Panc1 (cell line): ENCODE data around the gene BLNK.

Experiments
- CTCF ChIP-seq: fragments of 450-650 bp; IDR thresholded peaks from 2 replicates; pipeline ENCODE4 v1.5.1; 2017; ENCODE audit warnings: mild to moderate bottlenecking
- POLR2AphosphoS5 ChIP-seq: IDR thresholded peaks from 2 replicates; pipeline ENCODE4 v1.6.1; 2012; ENCODE audit warnings: mild to moderate bottlenecking, low read depth, low read length, moderate library complexity
- SIN3A ChIP-seq: IDR thresholded peaks from 2 replicates; pipeline ENCODE4 v1.6.1; 2012; ENCODE audit warnings: low read depth, mild to moderate bottlenecking, low read length, moderate library complexity, borderline replicate concordance; ENCODE audit not compliant: insufficient read depth
- TCF7L2 ChIP-seq: IDR thresholded peaks from 2 replicates; pipeline ENCODE4 v1.6.1; 2011; ENCODE audit warnings: mild to moderate bottlenecking, low read depth, low read length, inconsistent platforms
- TF ChIP-seq, protein P1 (sequence below), 2 experiments: IDR thresholded peaks; 2 replicates each; pipeline ENCODE4 v1.6.1; 2011 to 2012; ENCODE audit warnings: low read depth in 2 of 2, control low read depth in 1 of 2, low read length in 1 of 2, mild to moderate bottlenecking in 1 of 2, moderate library complexity in 1 of 2; ENCODE audit not compliant: insufficient read depth in 1 of 2

- TF ChIP-seq, protein P1, sequence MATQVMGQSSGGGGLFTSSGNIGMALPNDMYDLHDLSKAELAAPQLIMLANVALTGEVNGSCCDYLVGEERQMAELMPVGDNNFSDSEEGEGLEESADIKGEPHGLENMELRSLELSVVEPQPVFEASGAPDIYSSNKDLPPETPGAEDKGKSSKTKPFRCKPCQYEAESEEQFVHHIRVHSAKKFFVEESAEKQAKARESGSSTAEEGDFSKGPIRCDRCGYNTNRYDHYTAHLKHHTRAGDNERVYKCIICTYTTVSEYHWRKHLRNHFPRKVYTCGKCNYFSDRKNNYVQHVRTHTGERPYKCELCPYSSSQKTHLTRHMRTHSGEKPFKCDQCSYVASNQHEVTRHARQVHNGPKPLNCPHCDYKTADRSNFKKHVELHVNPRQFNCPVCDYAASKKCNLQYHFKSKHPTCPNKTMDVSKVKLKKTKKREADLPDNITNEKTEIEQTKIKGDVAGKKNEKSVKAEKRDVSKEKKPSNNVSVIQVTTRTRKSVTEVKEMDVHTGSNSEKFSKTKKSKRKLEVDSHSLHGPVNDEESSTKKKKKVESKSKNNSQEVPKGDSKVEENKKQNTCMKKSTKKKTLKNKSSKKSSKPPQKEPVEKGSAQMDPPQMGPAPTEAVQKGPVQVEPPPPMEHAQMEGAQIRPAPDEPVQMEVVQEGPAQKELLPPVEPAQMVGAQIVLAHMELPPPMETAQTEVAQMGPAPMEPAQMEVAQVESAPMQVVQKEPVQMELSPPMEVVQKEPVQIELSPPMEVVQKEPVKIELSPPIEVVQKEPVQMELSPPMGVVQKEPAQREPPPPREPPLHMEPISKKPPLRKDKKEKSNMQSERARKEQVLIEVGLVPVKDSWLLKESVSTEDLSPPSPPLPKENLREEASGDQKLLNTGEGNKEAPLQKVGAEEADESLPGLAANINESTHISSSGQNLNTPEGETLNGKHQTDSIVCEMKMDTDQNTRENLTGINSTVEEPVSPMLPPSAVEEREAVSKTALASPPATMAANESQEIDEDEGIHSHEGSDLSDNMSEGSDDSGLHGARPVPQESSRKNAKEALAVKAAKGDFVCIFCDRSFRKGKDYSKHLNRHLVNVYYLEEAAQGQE (IDR thresholded peaks at IDR 0.05; ENCODE audit: insufficient read depth in 1 of 2, low read depth in 2 of 2, low read length in 1 of 2): no peak
- no peak for TF ChIP-seq POLR2AphosphoS5
- no peak for TF ChIP-seq CTCF
- TF ChIP-seq TCF7L2: no peak
- TF ChIP-seq SIN3A: no peak
These were observed 48.9 kb downstream of the BLNK start for GRCh38 chr10:96222441-96222840.
